HL-60 (cell line): ENCODE results near the gene ELOVL6.

ENCODE experiments used
- DNase-seq, 2 experiments: peaks; one replicate each; pipeline ENCODE4 v3.0.0-alpha.2; 2010 to 2020; ENCODE audit warnings: low read depth in 1 of 2, low spot score in 1 of 2
- H3K27ac ChIP-seq: fragments of 250-450 bp; sonication (Bioruptor Pico); replicated peaks from 2 replicates; pipeline ENCODE4 v1.5.1; 2020; ENCODE audit warnings: mild to moderate bottlenecking, moderate library complexity
- H3K27me3 ChIP-seq: fragments of 250-450 bp; sonication (Bioruptor Pico); 2 replicates; pipeline ENCODE4 v1.5.1; 2021; ENCODE audit warnings: mild to moderate bottlenecking, moderate library complexity; ENCODE audit not compliant: insufficient read depth, poor library complexity, severe bottlenecking
- H3K4me3 ChIP-seq: replicated peaks from 2 replicates; pipeline ENCODE4 v1.5.1; 2011; ENCODE audit warnings: mild to moderate bottlenecking, control low read depth, low read length; ENCODE audit not compliant: insufficient read depth
- CTCF ChIP-seq: IDR thresholded peaks from one replicate; pipeline ENCODE4 v1.5.1; 2011; ENCODE audit warnings: low read length, control low read depth, inconsistent platforms; ENCODE audit not compliant: insufficient read depth
- GABPA ChIP-seq: IDR thresholded peaks from 2 replicates; pipeline ENCODE4 v1.6.1; 2012; ENCODE audit warnings: low read depth
- POLR2AphosphoS5 ChIP-seq: IDR thresholded peaks from 2 replicates; pipeline ENCODE4 v1.6.1; 2012; ENCODE audit warnings: low read depth
- REST ChIP-seq: IDR thresholded peaks from 2 replicates; pipeline ENCODE4 v1.6.1; 2012; ENCODE audit warnings: low read depth; ENCODE audit not compliant: insufficient replicate concordance
- SPI1 ChIP-seq: IDR thresholded peaks from 2 replicates; pipeline ENCODE4 v1.6.1; 2012; ENCODE audit warnings: low read depth, mild to moderate bottlenecking, borderline replicate concordance

Gene ELOVL6

GRCh38 chr4:109998867-109999584 is 199.4 kb downstream of the ELOVL6 start:
- no peak overlapping the region for H3K27ac ChIP-seq
- DNase-seq, result peak in 1 of 2 experiments; percentile 34
- no peaks in the 10 kb centered on the region for H3K27me3 ChIP-seq
- TF ChIP-seq REST (no peak), SPI1 (no peak), POLR2AphosphoS5 (no peak), CTCF (no peak), GABPA (no peak)
- H3K4me3 ChIP-seq, result no peak overlapping the region

- Histone ChIP-seq H3K27ac (no peak overlapping the region), H3K4me3 (no peak overlapping the region), H3K27me3 (no peaks in the 10 kb centered on the region)
- no peak for DNase-seq
- TF ChIP-seq GABPA, result no peak
- TF ChIP-seq REST, result no peak
- peak; percentile 51; the same call in 1 of the 2 replicates for TF ChIP-seq SPI1
Measured at GRCh38 chr4:109996526-109996925, 201.9 kb downstream of the ELOVL6 start.
